Measurements from ENCODE around the gene TFG.

DNA sequence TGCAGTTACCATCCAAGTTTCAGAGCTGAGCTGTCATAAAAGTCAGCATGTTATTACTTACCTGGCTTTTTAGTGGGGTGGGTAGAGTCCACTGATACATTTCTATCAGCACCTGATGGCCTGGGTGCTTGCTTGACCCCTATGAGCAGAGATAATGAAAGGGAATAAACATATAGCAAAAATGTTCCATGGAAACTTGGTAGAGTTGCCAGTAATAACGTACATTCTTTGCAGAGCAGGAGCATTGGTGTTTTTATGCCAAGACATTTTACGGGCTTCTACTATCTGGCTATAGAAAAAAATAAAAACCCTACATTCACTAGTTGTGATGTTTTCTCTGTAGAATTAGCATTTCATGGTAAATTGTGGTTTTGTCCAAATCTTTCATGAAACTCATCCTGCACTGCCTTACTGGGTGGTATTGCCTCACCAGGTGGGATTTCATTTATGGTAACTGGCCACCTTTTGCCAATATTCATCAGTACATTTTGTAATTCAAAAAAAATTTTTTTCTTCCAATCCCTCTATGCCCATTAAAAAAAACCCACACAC is 70.9 kb downstream of the TFG start:
- TF ChIP-seq, protein P1, sequence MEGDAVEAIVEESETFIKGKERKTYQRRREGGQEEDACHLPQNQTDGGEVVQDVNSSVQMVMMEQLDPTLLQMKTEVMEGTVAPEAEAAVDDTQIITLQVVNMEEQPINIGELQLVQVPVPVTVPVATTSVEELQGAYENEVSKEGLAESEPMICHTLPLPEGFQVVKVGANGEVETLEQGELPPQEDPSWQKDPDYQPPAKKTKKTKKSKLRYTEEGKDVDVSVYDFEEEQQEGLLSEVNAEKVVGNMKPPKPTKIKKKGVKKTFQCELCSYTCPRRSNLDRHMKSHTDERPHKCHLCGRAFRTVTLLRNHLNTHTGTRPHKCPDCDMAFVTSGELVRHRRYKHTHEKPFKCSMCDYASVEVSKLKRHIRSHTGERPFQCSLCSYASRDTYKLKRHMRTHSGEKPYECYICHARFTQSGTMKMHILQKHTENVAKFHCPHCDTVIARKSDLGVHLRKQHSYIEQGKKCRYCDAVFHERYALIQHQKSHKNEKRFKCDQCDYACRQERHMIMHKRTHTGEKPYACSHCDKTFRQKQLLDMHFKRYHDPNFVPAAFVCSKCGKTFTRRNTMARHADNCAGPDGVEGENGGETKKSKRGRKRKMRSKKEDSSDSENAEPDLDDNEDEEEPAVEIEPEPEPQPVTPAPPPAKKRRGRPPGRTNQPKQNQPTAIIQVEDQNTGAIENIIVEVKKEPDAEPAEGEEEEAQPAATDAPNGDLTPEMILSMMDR (IDR thresholded peaks at IDR 0.05), result no peak
- TF ChIP-seq POLR2A (IDR thresholded peaks at IDR 0.05), result no peak
